Activated CD4-positive, alpha-beta T cell treated with anti-CD3 and anti-CD28 coated beads, Interleukin-10, Interleukin-2, amounts not matched to agents 100 ng/mL and 50 ng/mL, durations not matched to agents 16 hours and 8 hours (primary cell): ENCODE measurements around the gene ELK4.

Experiments used
- DNase-seq: peaks from one replicate; pipeline ENCODE4 v3.0.0-alpha.2; 2020

The ELK4 gene

GRCh38 chr1:205578780-205579571, 52.8 kb downstream of the ELK4 start:
- DNase-seq, result no peak

DNA sequence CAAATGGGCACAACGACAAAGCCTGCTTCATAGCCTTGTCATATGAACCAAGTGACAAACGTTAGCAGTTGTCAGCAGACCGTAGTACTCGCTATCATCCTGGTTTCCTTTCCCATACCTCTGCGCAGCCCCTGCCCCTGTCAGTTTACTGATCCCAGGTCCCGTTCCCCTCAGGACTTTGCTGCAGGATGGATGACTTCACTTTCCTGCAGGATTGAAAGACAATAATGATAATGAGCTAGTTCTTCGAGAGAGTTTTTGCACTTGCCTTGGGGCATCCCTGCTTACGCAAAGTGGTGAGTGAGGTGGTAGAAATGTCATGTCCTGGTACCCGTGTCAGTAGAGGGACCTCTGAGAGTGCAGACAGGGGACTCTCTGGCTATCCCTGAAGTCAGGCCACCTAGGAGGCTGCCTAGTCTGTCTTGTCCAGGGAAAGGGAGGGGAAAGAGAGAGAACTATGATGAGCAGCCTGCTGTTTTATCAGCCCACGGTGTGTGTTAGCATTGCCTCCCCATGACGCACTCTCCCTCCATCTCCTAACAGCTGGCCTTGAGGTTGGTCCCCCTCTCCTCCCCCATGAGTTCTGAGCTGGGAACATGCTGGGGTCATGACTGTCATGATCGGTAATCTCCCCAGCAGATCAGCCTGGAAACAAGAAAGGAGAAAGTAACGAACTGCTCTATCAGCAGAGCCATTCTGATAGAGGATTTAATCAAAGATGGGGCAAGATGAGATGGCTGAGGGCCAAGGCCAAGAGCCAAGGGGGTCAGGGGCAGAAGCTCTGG, 53.7 kb downstream of the ELK4 start:
- DNase-seq, result no peak

GRCh38 chr1:205576805-205577761, 54.7 kb downstream of the ELK4 start:
- no peak for DNase-seq

GRCh38 chr1:205576011-205576410, 55.8 kb downstream of the ELK4 start:
- no peak for DNase-seq

- no peak for DNase-seq
Measured at GRCh38 chr1:205575294-205575885, 56.4 kb downstream of the ELK4 start.

DNA sequence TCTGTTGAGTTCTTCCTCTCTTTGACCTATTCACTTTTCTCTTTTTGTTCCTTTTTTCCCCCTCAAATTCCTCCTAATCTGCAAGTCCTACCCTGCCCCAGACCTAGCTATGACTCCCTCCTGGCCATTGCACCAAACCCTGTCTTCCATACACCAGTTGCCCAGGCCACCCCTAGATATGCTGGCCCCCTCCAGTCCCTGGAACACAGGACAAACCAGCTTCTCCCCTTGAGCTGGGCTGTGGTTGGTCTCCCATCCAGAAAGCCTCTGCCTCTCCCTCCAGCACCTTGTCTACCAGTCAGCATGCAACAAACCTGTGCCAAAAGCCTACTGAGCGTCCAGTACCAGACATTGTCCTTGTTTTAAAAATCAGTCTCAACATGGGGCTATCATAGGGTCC, 59.4 kb downstream of the ELK4 start:
- no peak for DNase-seq

GRCh38 chr1:205571747-205572146, 60.1 kb downstream of the ELK4 start:
- no peak for DNase-seq

DNA sequence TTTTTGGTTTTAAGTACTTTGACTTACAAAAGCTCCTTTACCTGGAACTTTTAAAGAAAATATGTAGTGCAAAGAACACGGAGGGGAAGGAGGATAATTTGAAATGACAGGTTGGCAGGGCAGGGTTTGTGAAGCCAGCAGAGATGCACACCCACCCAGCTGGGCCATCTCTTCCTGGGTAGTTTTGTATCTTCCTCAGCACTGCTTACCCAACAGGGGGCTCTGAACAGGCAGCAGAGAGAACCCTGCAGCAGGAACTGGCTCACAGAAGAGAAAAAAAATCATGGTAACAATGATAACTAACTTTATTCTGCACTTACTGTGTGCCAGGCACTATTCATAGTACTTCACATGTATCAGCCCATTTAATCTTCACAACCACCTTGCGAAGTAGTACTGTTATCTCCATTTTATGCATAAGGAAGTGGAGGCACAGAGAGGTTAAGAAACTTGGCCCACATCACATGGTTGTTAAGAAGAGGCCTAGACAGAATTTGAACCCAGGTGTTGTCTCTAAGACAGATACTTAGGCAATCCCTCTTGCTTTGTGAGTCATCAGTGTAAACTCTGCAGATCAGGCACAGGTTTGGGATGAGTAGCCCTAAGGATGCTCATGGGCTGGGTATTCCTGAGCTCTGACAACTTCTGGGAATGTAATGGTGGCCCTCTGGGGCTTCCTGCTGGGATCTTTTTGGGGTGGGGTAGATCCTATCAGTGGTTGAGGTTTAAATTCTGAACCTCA, 60.8 kb downstream of the ELK4 start:
- DNase-seq, result no peak

DNA sequence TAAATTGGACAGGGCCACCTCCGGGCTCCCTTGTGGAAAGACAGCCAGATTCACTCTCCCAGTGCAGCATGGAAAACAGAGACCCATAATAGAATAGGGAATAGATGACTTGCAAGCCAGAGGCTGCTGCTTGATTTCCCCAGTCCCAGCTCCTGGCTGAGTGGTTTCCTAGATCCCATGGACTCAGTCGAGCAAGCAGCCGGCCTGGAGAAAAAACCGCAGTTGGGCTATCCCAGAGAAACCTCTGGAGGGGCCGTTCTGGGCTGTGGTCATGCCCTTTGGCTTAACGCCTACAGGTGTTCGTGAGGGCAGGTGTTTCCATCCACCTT, 61.7 kb downstream of the ELK4 start:
- no peak for DNase-seq

- no peak for DNase-seq
Measured at GRCh38 chr1:205569411-205570172, 62.2 kb downstream of the ELK4 start.

- DNase-seq, result no peak
Measured at GRCh38 chr1:205568469-205569361, 63.1 kb downstream of the ELK4 start.

DNA sequence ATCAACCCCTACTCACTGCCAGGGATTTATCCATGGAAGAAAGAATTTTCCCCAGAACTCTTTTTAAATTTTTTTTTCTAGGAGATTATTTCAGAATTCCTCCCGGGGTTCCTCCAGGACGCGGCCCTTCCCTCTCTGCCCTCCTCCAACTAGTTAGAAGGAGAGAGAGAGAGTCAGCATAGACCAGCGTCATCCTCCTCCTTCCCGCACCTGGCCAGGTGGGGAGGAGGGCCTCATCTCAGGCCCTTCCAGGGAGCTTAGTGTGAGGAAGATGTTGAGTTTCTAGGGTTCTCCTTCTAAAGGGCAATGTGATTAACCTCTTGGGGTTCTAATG, 63.7 kb downstream of the ELK4 start:
- DNase-seq, result no peak

GRCh38 chr1:205567716-205568115, 64.1 kb downstream of the ELK4 start:
- no peak for DNase-seq

- no peak for DNase-seq
Measured at GRCh38 chr1:205565799-205566198, 66.0 kb downstream of the ELK4 start.

- no peak for DNase-seq
Measured at GRCh38 chr1:205563927-205564441, 67.8 kb downstream of the ELK4 start.

GRCh38 chr1:205561501-205562203, 70.2 kb downstream of the ELK4 start:
- no peak for DNase-seq
